ENCODE measurements around the gene MRPL21. TPM values are rescaled to one million over a fixed set of nuclear protein-coding genes. Genes with fewer than 3 reads are reported as not detected.

MRPL21 gene
- total RNA-seq, 4 donors from 2014 or later: 40.4 to 70.0 (median 52.8) TPM

DNA sequence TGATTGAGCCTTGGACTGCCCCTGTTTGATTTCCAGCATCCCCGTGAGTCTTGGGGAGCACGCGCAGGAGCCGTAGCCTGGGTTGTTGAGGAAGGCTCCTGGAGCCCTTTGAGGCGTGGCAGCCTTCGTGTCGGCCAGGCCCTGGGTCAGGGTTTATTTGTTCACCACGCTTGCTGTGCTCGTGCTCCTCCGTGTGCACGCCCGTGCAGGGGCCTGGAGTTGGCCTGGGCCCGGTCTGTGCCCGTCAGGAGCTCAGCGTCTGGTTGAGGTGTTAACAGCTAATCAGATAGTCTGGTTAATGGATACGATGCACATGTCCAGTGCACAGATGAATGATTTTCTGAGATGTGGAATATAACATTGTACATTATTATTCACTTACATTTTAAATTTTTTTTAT is 8.1 kb upstream of the MRPL21 start:
- Histone ChIP-seq H3K9me3 (no peaks in the 10 kb centered on the region), H3K4me3 (no peak overlapping the region), H3K27ac (no peak overlapping the region), H3K36me3 (peaks cover 0 to 100% of the 10 kb centered on the region in 2 donors), H3K4me1 (no peaks in the 10 kb centered on the region), H3K27me3 (no peaks in the 10 kb centered on the region)
- 100% methylated on average over 3 of the region's 16 CpGs; no CpG with 5 or more reads in 1 of the 2 donors for WGBS, 2 donors (ENCODE audit: low coverage in 1 of 2)
- no peak for ATAC-seq
- TF ChIP-seq POLR2AphosphoS5 (IDR thresholded peaks at IDR 0.05) (no peak), POLR2A (IDR thresholded peaks at IDR 0.05) (no peak), EP300 (IDR thresholded peaks at IDR 0.05) (no peak)
- TF ChIP-seq, protein P1, sequence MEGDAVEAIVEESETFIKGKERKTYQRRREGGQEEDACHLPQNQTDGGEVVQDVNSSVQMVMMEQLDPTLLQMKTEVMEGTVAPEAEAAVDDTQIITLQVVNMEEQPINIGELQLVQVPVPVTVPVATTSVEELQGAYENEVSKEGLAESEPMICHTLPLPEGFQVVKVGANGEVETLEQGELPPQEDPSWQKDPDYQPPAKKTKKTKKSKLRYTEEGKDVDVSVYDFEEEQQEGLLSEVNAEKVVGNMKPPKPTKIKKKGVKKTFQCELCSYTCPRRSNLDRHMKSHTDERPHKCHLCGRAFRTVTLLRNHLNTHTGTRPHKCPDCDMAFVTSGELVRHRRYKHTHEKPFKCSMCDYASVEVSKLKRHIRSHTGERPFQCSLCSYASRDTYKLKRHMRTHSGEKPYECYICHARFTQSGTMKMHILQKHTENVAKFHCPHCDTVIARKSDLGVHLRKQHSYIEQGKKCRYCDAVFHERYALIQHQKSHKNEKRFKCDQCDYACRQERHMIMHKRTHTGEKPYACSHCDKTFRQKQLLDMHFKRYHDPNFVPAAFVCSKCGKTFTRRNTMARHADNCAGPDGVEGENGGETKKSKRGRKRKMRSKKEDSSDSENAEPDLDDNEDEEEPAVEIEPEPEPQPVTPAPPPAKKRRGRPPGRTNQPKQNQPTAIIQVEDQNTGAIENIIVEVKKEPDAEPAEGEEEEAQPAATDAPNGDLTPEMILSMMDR (IDR thresholded peaks at IDR 0.05): no peak

DNA sequence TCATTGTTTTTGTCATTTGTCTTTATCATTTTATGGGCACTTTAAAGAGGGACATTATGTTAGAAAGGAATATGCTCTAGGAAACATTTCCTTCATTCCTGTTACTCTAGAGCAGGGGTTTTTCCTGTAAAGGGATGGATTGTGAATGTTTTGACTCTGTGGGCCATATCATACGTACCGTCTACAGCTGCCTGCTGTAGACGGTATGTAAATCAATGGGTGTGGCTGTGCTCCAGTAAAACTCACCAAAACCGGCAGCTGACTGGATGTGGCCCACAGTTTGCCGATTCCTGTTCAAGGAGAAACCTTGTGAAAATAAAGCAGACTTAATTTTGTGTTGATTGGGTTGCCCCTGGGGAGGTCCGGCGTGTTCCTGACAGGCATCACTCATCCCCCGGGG is 7.3 kb upstream of the MRPL21 start:
- Histone ChIP-seq H3K4me1 (peaks cover 0 to 3% (median 0%) of the 10 kb centered on the region in 3 donors), H3K36me3 (peaks cover 0 to 95% of the 10 kb centered on the region in 2 donors), H3K4me3 (no peak overlapping the region), H3K9me3 (no peaks in the 10 kb centered on the region), H3K27ac (no peak overlapping the region), H3K27me3 (no peaks in the 10 kb centered on the region)
- 42% methylated on average over 5 of the region's 8 CpGs; no CpG with 5 or more reads in 1 of the 2 donors for WGBS, 2 donors (ENCODE audit: low coverage in 1 of 2)
- TF ChIP-seq POLR2AphosphoS5 (IDR thresholded peaks at IDR 0.05): no peak
- TF ChIP-seq EP300 (IDR thresholded peaks at IDR 0.05): no peak
- TF ChIP-seq POLR2A (IDR thresholded peaks at IDR 0.05): no peak
- TF ChIP-seq, protein P1 (IDR thresholded peaks at IDR 0.05): no peak
- ATAC-seq: no peak

DNA sequence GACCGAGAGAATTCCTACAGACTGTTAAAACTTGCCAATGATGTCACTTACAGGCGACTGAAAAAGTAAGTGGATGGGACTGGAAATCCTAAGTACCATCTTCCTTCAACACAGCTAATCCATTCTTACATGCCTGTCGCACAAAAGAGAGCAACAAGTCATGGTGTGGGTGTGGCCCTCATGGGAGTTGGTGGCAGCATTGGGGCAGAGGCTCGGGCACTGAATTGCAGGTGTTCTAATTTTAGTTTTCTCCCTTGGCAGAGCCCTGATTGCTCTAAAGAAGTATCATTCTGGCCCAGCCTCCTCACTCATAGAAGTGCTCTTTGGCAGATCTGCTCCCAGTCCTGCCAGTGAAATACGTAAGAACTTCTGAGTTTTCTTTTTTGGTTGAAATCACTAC is 4.6 kb upstream of the MRPL21 start:
- Histone ChIP-seq H3K36me3 (peaks cover 0 to 68% of the 10 kb centered on the region in 2 donors), H3K27ac (no peak overlapping the region), H3K9me3 (no peaks in the 10 kb centered on the region), H3K4me3 (no peak overlapping the region), H3K4me1 (peaks cover 0 to 18% (median 12%) of the 10 kb centered on the region in 3 donors), H3K27me3 (no peaks in the 10 kb centered on the region)
- no peak for ATAC-seq
- TF ChIP-seq POLR2AphosphoS5 (IDR thresholded peaks at IDR 0.05): no peak
- TF ChIP-seq, protein P1 (IDR thresholded peaks at IDR 0.05): no peak
- TF ChIP-seq POLR2A (IDR thresholded peaks at IDR 0.05): no peak
- no peak for TF ChIP-seq EP300 (IDR thresholded peaks at IDR 0.05)
- 87 to 88% methylated on average over 4 to 5 of the region's 5 CpGs for WGBS, 2 donors (ENCODE audit: low coverage in 1 of 2)

DNA sequence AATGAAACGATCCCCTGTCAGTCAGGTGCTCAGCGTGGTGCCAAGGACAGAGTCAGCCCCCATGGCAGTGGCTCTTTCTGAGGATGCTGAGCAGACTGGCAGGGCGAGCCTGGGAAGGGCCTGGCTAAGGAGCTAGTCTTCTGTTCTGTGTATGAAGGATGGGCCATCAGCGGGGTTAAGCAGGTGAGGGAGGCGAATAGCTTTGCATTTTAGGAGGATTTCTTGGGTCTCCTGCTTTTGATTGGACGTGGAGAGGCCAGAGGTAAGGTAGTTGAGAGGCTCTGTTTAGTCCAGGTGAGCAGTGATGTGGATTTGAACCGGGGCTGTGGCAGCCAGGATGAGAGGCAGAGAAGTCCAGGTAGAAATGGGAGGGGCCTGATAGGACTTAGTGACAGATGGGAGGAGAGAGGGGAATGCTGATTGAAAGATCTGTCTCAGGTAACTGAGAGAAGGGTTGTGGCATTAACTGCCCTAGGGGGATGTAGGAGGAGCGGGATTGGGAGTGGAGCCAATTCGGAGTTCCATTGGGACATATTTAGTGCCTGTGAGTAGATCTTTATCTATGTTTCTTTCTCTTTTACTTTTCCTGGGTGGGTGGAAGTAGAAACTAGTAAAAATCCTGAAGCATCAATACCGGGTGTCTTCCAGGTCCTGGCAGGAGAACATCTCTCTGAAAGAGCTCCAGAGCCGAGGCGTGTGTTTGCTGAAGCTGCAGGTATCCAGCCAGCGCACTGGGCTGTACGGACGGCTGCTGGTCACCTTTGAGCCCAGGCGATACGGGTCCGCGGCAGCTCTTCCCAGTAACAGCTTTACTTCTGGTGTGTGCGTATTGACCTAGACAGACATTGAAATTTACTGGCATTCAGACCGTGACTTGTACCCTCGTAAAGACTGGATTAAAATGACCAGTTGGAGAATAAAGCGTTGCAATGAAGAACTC is 2.1 kb upstream of the MRPL21 start:
- no peaks in the 10 kb centered on the region for H3K9me3 ChIP-seq
- TF ChIP-seq POLR2A (IDR thresholded peaks at IDR 0.05) (no peak), EP300 (IDR thresholded peaks at IDR 0.05) (no peak), POLR2AphosphoS5 (IDR thresholded peaks at IDR 0.05) (no peak)
- TF ChIP-seq, protein P1 (IDR thresholded peaks at IDR 0.05): no peak
- H3K27me3 ChIP-seq: no peaks in the 10 kb centered on the region
- H3K4me1 ChIP-seq: peaks cover 0 to 44% (median 21%) of the 10 kb centered on the region in 3 donors
- peak overlapping the region in 1 of 2 donors; percentile 82 for H3K4me3 ChIP-seq
- no peak for ATAC-seq
- peak overlapping the region in 3 of 4 donors; percentile 34 to 91 (median 91) for H3K27ac ChIP-seq
- 77 to 89% methylated on average over 12 to 17 of the region's 23 CpGs for WGBS, 2 donors (ENCODE audit: low coverage in 1 of 2)
- H3K36me3 ChIP-seq: peaks cover 0 to 49% of the 10 kb centered on the region in 2 donors

Data from gastroesophageal sphincter (tissue), 4 donors.